ENCODE data around the gene CYB561D1.
"Not testable (repeated sequence)": the region's sequence is repeated elsewhere in the genome, so short reads cannot be mapped to it uniquely, and the experiment has no call there.

CYB561D1 gene, protein sequence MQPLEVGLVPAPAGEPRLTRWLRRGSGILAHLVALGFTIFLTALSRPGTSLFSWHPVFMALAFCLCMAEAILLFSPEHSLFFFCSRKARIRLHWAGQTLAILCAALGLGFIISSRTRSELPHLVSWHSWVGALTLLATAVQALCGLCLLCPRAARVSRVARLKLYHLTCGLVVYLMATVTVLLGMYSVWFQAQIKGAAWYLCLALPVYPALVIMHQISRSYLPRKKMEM

GRCh38 chr1:109493805-109494539 is at the start of gene CYB561D1:
Gene CYB561D1, plus strand, starts transcription at chr1:109494094. Its CDS starts 46 bp downstream, at chr1:109494140.
- DNase-seq (ENCODE audit: insufficient read length, low spot score) = peak; percentile 72
- no peak for FAIRE-seq

DNA sequence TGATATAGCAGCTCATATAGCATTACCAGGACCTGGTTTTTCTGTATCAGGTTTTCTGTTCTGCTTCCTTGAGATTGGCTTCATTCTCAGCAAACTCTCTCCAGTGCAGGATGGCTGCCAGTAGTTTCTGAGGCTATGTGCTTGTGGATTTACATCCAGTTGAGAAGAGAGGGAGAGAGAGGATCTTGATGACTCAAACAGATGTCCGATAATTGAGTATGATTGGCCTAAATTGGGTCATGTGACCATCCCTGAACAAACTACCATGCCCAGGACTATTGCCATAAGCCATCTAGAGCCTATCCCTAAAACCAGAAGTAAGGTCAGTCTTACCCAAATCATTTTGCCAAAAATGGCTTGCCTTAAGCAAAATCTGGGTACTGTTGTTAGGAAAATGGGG is 49.5 kb upstream of the CYB561D1 start:
- FAIRE-seq (no peak), DNase-seq (ENCODE audit: insufficient read length, low spot score) (no peak)

- not testable (repeated sequence) for FAIRE-seq; DNase-seq (ENCODE audit: insufficient read length, low spot score)
Measured at GRCh38 chr1:109445949-109446695, 47.8 kb upstream of the CYB561D1 start.

GRCh38 chr1:109447524-109447923 is 46.4 kb upstream of the CYB561D1 start:
- FAIRE-seq (no peak), DNase-seq (ENCODE audit: insufficient read length, low spot score) (no peak)

DNA sequence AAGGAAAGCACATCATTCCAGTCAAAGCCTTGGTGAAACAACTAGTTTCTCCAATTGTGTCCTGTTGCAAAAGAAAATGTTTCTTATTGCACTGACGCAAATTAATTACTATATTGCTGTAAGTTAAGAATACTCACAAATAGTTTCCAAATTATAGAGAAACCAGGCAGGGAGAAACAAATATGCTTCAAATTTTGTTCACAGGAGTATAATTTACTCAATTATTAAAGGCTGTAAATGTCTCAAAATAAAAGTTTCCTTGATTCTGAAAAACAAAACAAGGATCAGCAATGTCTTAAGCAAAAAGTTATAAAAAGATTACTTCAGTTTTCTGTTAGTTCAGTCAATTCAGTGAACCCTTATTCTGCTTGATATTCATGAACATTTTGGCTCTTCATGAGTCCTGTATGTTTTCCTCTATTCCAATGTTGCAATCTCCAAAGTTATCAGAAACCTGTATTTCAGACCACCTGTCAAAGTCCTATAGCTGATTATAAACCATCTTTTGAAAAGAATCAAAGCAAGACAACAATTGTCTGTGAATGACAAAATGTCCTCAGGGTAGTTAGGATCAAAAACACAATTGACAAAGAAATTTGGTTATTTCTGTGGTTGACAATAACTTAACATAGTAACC is 39.3 kb upstream of the CYB561D1 start:
- FAIRE-seq (no peak), DNase-seq (ENCODE audit: insufficient read length, low spot score) (no peak)

GRCh38 chr1:109457819-109458218 is 36.1 kb upstream of the CYB561D1 start:
- DNase-seq (ENCODE audit: insufficient read length, low spot score) = no peak
- FAIRE-seq = no peak

DNA sequence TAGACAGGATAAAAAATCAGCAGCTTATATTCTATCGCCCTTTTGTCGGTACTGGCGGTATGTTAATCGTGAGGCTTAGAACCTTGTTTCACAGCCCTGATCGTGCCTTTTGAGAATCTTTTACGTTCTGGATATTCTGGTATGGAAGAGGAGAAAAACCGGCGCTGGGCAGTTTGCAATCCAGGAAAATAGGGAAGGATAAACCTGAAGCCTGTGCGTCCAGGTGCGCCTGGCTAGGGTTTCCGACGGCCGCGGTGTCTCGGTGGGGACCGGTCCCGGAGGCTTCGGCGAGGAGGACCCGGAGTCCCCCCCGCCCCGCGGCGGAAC is 27.8 kb upstream of the CYB561D1 start:
- DNase-seq (ENCODE audit: insufficient read length, low spot score) (no peak), FAIRE-seq (no peak)

DNA sequence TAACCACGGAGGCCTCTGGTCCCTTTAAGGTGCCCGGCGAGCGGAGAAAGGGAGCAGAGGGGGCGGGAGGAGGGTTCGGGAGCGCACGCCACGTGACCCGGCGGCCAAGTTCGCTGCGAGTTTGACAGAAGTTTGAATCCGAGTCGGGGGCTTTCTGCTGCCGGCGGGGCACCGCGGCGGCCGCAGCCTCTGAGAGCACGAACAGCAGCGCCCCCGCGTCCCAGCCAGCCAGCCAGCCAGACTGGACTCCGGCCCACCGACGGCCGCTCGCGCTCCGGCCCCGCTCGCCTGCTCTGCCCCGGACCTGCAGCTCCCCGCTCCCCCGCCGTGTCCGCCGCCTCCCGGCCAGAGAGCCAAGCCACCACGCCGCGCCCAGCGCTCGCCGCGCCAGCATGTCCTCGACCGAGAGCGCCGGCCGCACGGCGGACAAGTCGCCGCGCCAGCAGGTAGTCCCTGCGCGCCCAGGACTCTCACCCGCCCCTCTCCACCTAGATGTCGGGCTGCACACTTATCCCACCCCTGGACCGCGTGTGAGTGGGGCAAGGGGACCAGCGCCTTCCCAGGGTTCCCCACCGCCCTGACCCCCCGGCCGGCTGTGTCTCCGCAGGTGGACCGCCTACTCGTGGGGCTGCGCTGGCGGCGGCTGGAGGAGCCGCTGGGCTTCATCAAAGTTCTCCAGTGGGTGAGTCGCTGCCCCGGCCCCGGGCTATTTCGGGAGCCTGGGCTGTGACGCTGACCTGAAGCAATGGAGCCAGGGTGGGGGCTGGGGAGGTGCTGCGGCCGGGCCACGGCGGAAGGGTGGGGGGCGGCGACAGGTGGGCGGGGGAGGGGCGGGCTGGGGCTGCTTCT is 27.2 kb upstream of the CYB561D1 start, which contains the start of gene SYPL2:
SYPL2 (plus strand) TSS at position 95 of the 849 bp plus-strand sequence; CDS start at position 393, 298 bp downstream.
- FAIRE-seq = no peak
- peak; percentile 23 for DNase-seq (ENCODE audit: insufficient read length, low spot score)

DNA sequence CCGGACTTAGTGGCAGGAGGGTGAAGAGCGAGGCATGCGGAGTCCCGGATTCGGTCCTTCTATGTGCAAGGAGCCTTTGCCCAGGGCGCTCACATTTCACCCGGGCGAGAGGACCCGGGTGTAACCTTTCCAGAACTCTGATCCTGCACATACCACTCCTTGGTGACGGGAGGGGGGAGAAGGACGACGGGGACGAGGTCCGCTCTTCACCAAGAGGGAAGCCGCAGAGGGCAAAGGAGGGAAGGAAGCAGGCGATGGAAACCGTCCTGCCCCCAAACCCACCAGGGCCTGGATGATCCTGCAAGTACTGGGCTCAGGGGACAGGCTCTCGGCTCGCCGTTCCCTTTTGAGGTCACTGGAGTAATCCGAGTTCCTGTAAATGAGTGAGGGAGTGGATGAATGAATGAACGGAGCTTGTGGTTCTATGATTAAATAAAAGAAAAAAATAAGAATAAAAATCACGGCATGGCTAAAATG is 26.6 kb upstream of the CYB561D1 start:
- no peak for FAIRE-seq
- no peak for DNase-seq (ENCODE audit: insufficient read length, low spot score)

- FAIRE-seq = no peak
- no peak for DNase-seq (ENCODE audit: insufficient read length, low spot score)
Measured at GRCh38 chr1:109468061-109468460, 25.8 kb upstream of the CYB561D1 start.

- FAIRE-seq (no peak), DNase-seq (ENCODE audit: insufficient read length, low spot score) (no peak)
Measured at GRCh38 chr1:109468903-109469302, 25.0 kb upstream of the CYB561D1 start.

- FAIRE-seq (no peak), DNase-seq (ENCODE audit: insufficient read length, low spot score) (no peak)
Measured at GRCh38 chr1:109470245-109470644, 23.6 kb upstream of the CYB561D1 start.

DNA sequence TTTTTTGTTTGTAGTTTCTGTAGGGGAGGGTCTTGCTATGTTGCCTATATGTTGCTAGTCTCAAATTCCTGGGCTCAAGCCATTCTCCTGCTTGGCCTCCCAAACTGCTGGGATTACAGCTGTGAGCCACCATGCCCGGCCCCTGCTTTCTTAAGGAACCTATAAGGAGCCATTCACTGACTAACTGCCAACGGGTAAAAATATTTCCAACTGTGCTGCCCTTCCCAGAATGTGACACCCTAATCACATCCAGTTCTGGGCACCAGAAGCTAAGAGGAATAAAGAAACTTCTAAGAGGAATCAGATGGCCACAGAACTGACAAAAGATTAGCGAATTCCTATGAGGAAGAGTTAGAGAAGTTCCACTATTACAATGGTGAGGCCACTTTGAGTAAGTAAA is 21.1 kb upstream of the CYB561D1 start:
- no peak for FAIRE-seq

GRCh38 chr1:109473284-109474057 is 20.4 kb upstream of the CYB561D1 start:
- FAIRE-seq; DNase-seq (ENCODE audit: insufficient read length, low spot score): not testable (repeated sequence)

More for the DNA sequence above, 21.1 kb upstream of the CYB561D1 start:
- no peak for DNase-seq (ENCODE audit: insufficient read length, low spot score)

DNA sequence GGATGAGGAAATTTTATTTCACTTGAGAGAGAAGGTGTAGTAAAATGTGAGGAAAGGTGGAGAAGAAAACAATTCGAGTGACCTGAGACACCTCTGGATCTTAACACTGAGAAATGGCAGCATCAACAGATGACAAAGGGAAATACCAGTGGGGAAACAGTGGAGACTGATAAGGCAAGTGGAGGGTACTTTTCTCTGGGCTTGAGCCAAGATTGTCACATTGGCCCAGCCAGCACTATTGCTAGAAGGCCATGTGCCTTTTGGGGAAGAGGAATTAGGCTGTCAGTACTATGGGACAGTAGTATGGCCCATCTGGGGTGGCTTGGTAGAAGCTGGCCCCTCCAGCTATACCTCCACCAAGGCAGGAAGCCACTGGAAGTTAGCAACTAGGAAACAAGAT is 19.2 kb upstream of the CYB561D1 start:
- FAIRE-seq (no peak), DNase-seq (ENCODE audit: insufficient read length, low spot score) (no peak)

DNA sequence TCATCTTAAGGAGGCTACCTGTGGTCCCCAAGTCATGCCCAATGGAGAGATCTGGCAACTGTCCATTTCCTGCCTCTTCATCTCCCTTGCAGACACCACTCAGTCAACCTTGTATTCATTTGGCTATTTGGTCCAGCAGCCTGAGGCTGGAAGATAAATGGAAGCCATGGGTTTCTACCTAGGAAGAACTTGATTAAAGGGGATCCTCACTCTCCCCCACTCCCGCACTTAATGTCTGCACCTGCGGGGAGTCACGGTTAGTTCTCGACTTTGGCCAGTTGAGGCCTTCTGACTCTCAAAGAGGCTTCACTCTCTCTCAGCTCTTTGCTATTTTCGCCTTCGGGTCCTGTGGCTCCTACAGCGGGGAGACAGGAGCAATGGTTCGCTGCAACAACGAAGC is 18.6 kb upstream of the CYB561D1 start:
- FAIRE-seq = no peak
- no peak for DNase-seq (ENCODE audit: insufficient read length, low spot score)

- DNase-seq (ENCODE audit: insufficient read length, low spot score) = no peak
- FAIRE-seq = no peak
Measured at GRCh38 chr1:109476825-109477224, 17.1 kb upstream of the CYB561D1 start.

DNA sequence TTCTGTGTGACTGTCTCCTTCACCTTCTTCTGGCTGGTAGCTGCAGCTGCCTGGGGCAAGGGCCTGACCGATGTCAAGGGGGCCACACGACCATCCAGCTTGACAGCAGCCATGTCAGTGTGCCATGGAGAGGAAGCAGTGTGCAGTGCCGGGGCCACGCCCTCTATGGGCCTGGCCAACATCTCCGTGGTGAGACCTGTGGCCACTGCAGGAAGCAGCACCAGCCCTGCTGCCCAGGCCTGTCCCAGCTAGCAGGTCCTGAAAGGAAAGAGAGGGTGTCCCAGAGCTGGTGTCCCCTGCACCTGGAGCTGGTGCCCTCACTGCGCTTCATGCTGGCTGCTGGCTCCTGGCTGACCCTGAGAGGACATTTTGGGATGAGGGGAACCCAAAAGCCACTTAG is 16.1 kb upstream of the CYB561D1 start:
- no peak for DNase-seq (ENCODE audit: insufficient read length, low spot score)
- no peak for FAIRE-seq

- FAIRE-seq (no peak), DNase-seq (ENCODE audit: insufficient read length, low spot score) (no peak)
Measured at GRCh38 chr1:109478806-109479205, 15.1 kb upstream of the CYB561D1 start.
